Measurements from ENCODE around the gene SCN9A. TPM values are rescaled to one million over a fixed set of nuclear protein-coding genes. Genes with fewer than 3 reads are reported as not detected.
A peak's percentile ranks its signal among the peaks of the same experiment; 100 is the strongest.

SCN9A gene
- total and polyA plus RNA-seq, 4 donors: 1.5 to 46.4 (median 7.2) TPM

- Histone ChIP-seq H3K9ac (ENCODE audit: insufficient read depth in 1 of 2, low read length in 2 of 2) (no peak overlapping the region), H3K4me1 (ENCODE audit: control insufficient read depth in 5 of 5, insufficient read depth in 5 of 5, low read length in 5 of 5) (no peaks in the 10 kb centered on the region), H3K36me3 (ENCODE audit: control insufficient read depth in 4 of 4, insufficient read depth in 4 of 4, low read length in 4 of 4) (no peaks in the 10 kb centered on the region), H3K27me3 (ENCODE audit: control insufficient read depth in 3 of 3, insufficient read depth in 3 of 3, low read length in 2 of 3) (no peaks in the 10 kb centered on the region), H3K4me3 (no peak overlapping the region), H3K27ac (ENCODE audit: low read depth in 1 of 2, low read length in 1 of 2) (no peak overlapping the region), H3K9me3 (ENCODE audit: control insufficient read depth in 4 of 4, insufficient read depth in 3 of 4, low read length in 3 of 4) (no peaks in the 10 kb centered on the region)
- ATAC-seq (ENCODE audit: insufficient read depth, low FRiP score) (no peak), DNase-seq (peak in 2 of 3 donors; percentile 38 to 44)
- WGBS, 2 donors: 39 to 46% methylated on average over 3 of the region's 3 CpGs
- no peak for TF ChIP-seq CTCF (IDR thresholded peaks at IDR 0.05; ENCODE audit: control extremely low read depth, extremely low read depth)
Observed at GRCh38 chr2:166388481-166389070, 12.8 kb upstream of the SCN9A start.

GRCh38 chr2:166385313-166385712, 9.6 kb upstream of the SCN9A start:
- 88 to 97% methylated on average over 1 of the region's 1 CpG for WGBS, 2 donors
- no peak for TF ChIP-seq CTCF (IDR thresholded peaks at IDR 0.05; ENCODE audit: control extremely low read depth, extremely low read depth)

GRCh38 chr2:166384774-166385173, 9.0 kb upstream of the SCN9A start:
- Histone ChIP-seq H3K9ac (ENCODE audit: insufficient read depth in 1 of 2, low read length in 2 of 2) (no peak overlapping the region), H3K27ac (ENCODE audit: low read depth in 1 of 2, low read length in 1 of 2) (no peak overlapping the region), H3K27me3 (ENCODE audit: control insufficient read depth in 3 of 3, insufficient read depth in 3 of 3, low read length in 2 of 3) (no peaks in the 10 kb centered on the region), H3K4me3 (no peak overlapping the region), H3K36me3 (ENCODE audit: control insufficient read depth in 4 of 4, insufficient read depth in 4 of 4, low read length in 4 of 4) (no peaks in the 10 kb centered on the region), H3K4me1 (ENCODE audit: control insufficient read depth in 5 of 5, insufficient read depth in 5 of 5, low read length in 5 of 5) (no peaks in the 10 kb centered on the region), H3K9me3 (ENCODE audit: control insufficient read depth in 4 of 4, insufficient read depth in 3 of 4, low read length in 3 of 4) (no peaks in the 10 kb centered on the region)
- peak in 2 of 3 donors; percentile 42 to 56 for DNase-seq
- TF ChIP-seq CTCF (IDR thresholded peaks at IDR 0.05; ENCODE audit: control extremely low read depth, extremely low read depth): peak; percentile 1
- ATAC-seq (ENCODE audit: insufficient read depth, low FRiP score): no peak
- 61 to 63% methylated on average over 8 of the region's 8 CpGs for WGBS, 2 donors

More at GRCh38 chr2:166385313-166385712, 9.6 kb upstream of the SCN9A start:
- no peaks in the 10 kb centered on the region for H3K27me3 ChIP-seq (ENCODE audit: control insufficient read depth in 3 of 3, insufficient read depth in 3 of 3, low read length in 2 of 3)
- no peak overlapping the region for H3K27ac ChIP-seq (ENCODE audit: low read depth in 1 of 2, low read length in 1 of 2)
- ATAC-seq (ENCODE audit: insufficient read depth, low FRiP score) (no peak), DNase-seq (no peak)
- H3K9me3 ChIP-seq (ENCODE audit: control insufficient read depth in 4 of 4, insufficient read depth in 3 of 4, low read length in 3 of 4): no peaks in the 10 kb centered on the region
- no peak overlapping the region for H3K4me3 ChIP-seq
- no peak overlapping the region for H3K9ac ChIP-seq (ENCODE audit: insufficient read depth in 1 of 2, low read length in 2 of 2)
- no peaks in the 10 kb centered on the region for H3K36me3 ChIP-seq (ENCODE audit: control insufficient read depth in 4 of 4, insufficient read depth in 4 of 4, low read length in 4 of 4)
- H3K4me1 ChIP-seq (ENCODE audit: control insufficient read depth in 5 of 5, insufficient read depth in 5 of 5, low read length in 5 of 5): no peaks in the 10 kb centered on the region

- TF ChIP-seq CTCF (IDR thresholded peaks at IDR 0.05; ENCODE audit: control extremely low read depth, extremely low read depth): no peak
- ATAC-seq (ENCODE audit: insufficient read depth, low FRiP score): no peak
- H3K36me3 ChIP-seq (ENCODE audit: control insufficient read depth in 4 of 4, insufficient read depth in 4 of 4, low read length in 4 of 4): no peaks in the 10 kb centered on the region
- no peaks in the 10 kb centered on the region for H3K27me3 ChIP-seq (ENCODE audit: control insufficient read depth in 3 of 3, insufficient read depth in 3 of 3, low read length in 2 of 3)
- H3K4me1 ChIP-seq (ENCODE audit: control insufficient read depth in 5 of 5, insufficient read depth in 5 of 5, low read length in 5 of 5): no peaks in the 10 kb centered on the region
- no peak overlapping the region for H3K27ac ChIP-seq (ENCODE audit: low read depth in 1 of 2, low read length in 1 of 2)
- H3K4me3 ChIP-seq: no peak overlapping the region
- DNase-seq: no peak
- WGBS, 2 donors: 95 to 96% methylated on average over 3 of the region's 3 CpGs
- no peaks in the 10 kb centered on the region for H3K9me3 ChIP-seq (ENCODE audit: control insufficient read depth in 4 of 4, insufficient read depth in 3 of 4, low read length in 3 of 4)
- no peak overlapping the region for H3K9ac ChIP-seq (ENCODE audit: insufficient read depth in 1 of 2, low read length in 2 of 2)
Observed at GRCh38 chr2:166382448-166382847, 6.7 kb upstream of the SCN9A start.

All from lung (tissue), 12 donors.